HFFc6 (cell line): ENCODE measurements around the gene CD84. TPM values are rescaled to one million over a fixed set of nuclear protein-coding genes. Genes with fewer than 3 reads are reported as not detected.
"Not testable (repeated sequence)": the region's sequence is repeated elsewhere in the genome, so short reads cannot be mapped to it uniquely, and the experiment has no call there.

Experiments used
- DNase-seq: peaks from one replicate; pipeline ENCODE4 v3.0.0-alpha.2; 2018
- H3K27ac Mint-ChIP-seq: 2 replicates; pipeline ENCODE4 v1.8.0; 2020; ENCODE audit warnings: mild to moderate bottlenecking, mixed read lengths
- H3K27me3 Mint-ChIP-seq: 2 replicates; pipeline ENCODE4 v1.8.0; 2021; ENCODE audit warnings: mild to moderate bottlenecking, moderate library complexity, mixed read lengths; ENCODE audit not compliant: insufficient read depth
- H3K36me3 Mint-ChIP-seq: 2 replicates; pipeline ENCODE4 v1.8.0; 2021; ENCODE audit warnings: low read depth, mixed read lengths
- H3K4me1 Mint-ChIP-seq: 2 replicates; pipeline ENCODE4 v1.8.0; 2020; ENCODE audit warnings: low read depth, mixed read lengths
- H3K4me3 Mint-ChIP-seq: 2 replicates; pipeline ENCODE4 v1.8.0; 2020; ENCODE audit warnings: mild to moderate bottlenecking, moderate library complexity, mixed read lengths
- H3K9me3 Mint-ChIP-seq: 2 replicates; pipeline ENCODE4 v1.8.0; 2020; ENCODE audit warnings: mild to moderate bottlenecking, mixed read lengths
- total RNA-seq, 6 experiments: library from RNA; stranded (reverse); fragmentation: NEBNext Ultra II Directional; extraction: Animal tissue kit (Norgen Biotek cat#: 25700); gene quantifications; 2 replicates in 1 of 6; 3 replicates in 5 of 6; pipeline ENCODE4 v1.2.3, GENCODE V29; 2021
- TF ChIP-seq, protein P1 (sequence below): fragments of 200-600 bp; sonication (generic); IDR thresholded peaks from 2 replicates; pipeline ENCODE4 v1.5.0; 2021; ENCODE audit warnings: antibody characterized with exemption, mild to moderate bottlenecking

Gene CD84
- total RNA-seq, 6 experiments from 2014 or later: not detected

DNA sequence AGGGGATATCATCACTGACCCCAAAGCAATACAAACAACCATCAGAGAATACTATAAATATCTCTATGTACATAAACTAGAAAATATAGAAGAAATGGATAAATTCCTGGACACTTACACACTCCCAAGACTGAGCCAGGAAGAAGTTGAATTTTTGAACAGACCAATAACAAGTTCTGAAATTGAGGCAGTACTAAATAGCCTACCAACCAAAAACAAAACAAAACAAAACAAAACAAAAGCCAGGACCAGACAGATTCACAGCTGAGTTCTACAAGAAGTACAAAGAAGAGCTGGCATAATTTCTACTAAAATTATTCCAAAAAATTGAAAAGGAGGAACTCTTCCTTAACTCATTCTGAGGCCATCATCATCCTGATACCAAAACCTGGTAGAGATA, 18.5 kb downstream of the CD84 start:
- Mint-ChIP-seq H3K36me3 (no peaks in the 10 kb centered on the region), H3K9me3 (no peaks in the 10 kb centered on the region), H3K27me3 (peaks cover 2% of the 10 kb centered on the region; the same call in 1 of the 2 replicates), H3K27ac (no peak overlapping the region), H3K4me1 (no peaks in the 10 kb centered on the region), H3K4me3 (no peak overlapping the region)
- TF ChIP-seq, protein P1, sequence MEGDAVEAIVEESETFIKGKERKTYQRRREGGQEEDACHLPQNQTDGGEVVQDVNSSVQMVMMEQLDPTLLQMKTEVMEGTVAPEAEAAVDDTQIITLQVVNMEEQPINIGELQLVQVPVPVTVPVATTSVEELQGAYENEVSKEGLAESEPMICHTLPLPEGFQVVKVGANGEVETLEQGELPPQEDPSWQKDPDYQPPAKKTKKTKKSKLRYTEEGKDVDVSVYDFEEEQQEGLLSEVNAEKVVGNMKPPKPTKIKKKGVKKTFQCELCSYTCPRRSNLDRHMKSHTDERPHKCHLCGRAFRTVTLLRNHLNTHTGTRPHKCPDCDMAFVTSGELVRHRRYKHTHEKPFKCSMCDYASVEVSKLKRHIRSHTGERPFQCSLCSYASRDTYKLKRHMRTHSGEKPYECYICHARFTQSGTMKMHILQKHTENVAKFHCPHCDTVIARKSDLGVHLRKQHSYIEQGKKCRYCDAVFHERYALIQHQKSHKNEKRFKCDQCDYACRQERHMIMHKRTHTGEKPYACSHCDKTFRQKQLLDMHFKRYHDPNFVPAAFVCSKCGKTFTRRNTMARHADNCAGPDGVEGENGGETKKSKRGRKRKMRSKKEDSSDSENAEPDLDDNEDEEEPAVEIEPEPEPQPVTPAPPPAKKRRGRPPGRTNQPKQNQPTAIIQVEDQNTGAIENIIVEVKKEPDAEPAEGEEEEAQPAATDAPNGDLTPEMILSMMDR: no peak
- no peak for DNase-seq

- no peaks in the 10 kb centered on the region for H3K9me3 Mint-ChIP-seq
- no peak for DNase-seq
- no peak overlapping the region for H3K4me3 Mint-ChIP-seq
- H3K4me1 Mint-ChIP-seq: no peaks in the 10 kb centered on the region
- TF ChIP-seq, protein P1: no peak
- H3K36me3 Mint-ChIP-seq: no peaks in the 10 kb centered on the region
- peaks cover 3% of the 10 kb centered on the region; the same call in 1 of the 2 replicates for H3K27me3 Mint-ChIP-seq
- H3K27ac Mint-ChIP-seq: no peak overlapping the region
Measured at GRCh38 chr1:160560045-160560705, 19.1 kb downstream of the CD84 start.

GRCh38 chr1:160559437-160559836, 19.9 kb downstream of the CD84 start:
- H3K4me1 Mint-ChIP-seq, H3K27me3 Mint-ChIP-seq, H3K27ac Mint-ChIP-seq, H3K36me3 Mint-ChIP-seq, DNase-seq, H3K9me3 Mint-ChIP-seq, H3K4me3 Mint-ChIP-seq: not testable (repeated sequence)

GRCh38 chr1:160558660-160559380, 20.5 kb downstream of the CD84 start:
- Mint-ChIP-seq H3K4me3 (no peak overlapping the region), H3K27ac (no peak overlapping the region), H3K4me1 (no peaks in the 10 kb centered on the region), H3K27me3 (peaks cover 4% of the 10 kb centered on the region; the same call in 1 of the 2 replicates), H3K36me3 (no peaks in the 10 kb centered on the region), H3K9me3 (no peaks in the 10 kb centered on the region)
- TF ChIP-seq, protein P1: no peak
- no peak for DNase-seq

DNA sequence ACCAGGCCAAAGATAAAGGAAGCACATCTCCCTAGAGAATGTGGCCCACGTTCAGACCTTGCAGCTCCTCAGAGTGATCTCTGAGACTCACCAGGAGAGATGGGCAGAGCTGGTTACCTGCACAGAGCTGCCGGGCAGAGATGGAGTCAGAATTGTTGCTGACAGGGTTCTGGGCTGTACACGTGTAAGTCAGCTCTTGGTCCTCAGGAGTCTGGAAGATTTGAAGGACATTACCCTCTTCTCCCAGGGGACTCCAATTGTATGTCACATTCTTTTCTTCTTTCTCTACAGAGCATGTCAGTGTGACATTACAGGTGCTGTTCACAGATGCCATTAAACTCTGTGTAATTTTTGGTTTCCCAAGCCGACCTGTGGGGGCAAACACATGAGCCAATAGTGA, 25.5 kb downstream of the CD84 start:
- 0 out of 2 replicates have a peak, but pooled peaks cover 2% of the 10 kb centered on the region for H3K27me3 Mint-ChIP-seq
- TF ChIP-seq, protein P1: no peak

GRCh38 chr1:160552425-160552824, 26.9 kb downstream of the CD84 start:
- no peaks in the 10 kb centered on the region; the same call in 1 of the 2 replicates for H3K9me3 Mint-ChIP-seq
- DNase-seq: no peak
- 0 out of 2 replicates have a peak, but pooled peaks cover 2% of the 10 kb centered on the region for H3K27me3 Mint-ChIP-seq
- no peak overlapping the region for H3K27ac Mint-ChIP-seq
- H3K4me1 Mint-ChIP-seq: no peaks in the 10 kb centered on the region
- no peaks in the 10 kb centered on the region for H3K36me3 Mint-ChIP-seq
- no peak overlapping the region for H3K4me3 Mint-ChIP-seq
- TF ChIP-seq, protein P1: no peak

More for the DNA sequence above, 25.5 kb downstream of the CD84 start:
- Mint-ChIP-seq H3K36me3 (no peaks in the 10 kb centered on the region), H3K4me3 (no peak overlapping the region), H3K9me3 (no peaks in the 10 kb centered on the region; the same call in 1 of the 2 replicates), H3K4me1 (no peaks in the 10 kb centered on the region), H3K27ac (no peak overlapping the region)
- no peak for DNase-seq
